WTC11 (cell line): ENCODE measurements around the gene NTF3. TPM values are rescaled to one million over a fixed set of nuclear protein-coding genes. Genes with fewer than 3 reads are reported as not detected.

Source experiments
- ATAC-seq: fragments of 200-7000 bp; cut with Tn5 transposase; 2 replicates; pipeline ENCODE4 v1.10.0; 2021; ENCODE audit warnings: mild to moderate bottlenecking, moderate library complexity
- CTCF ChIA-PET: fragments of 300-600 bp; sonication (Branson Sonifier 250); formaldehyde crosslinking; loops from one replicate; lab custom pipeline; 2021; ENCODE audit warnings: antibody characterized with exemption; lab: Charles Lee
- POLR2A ChIA-PET: fragments of 350-600 bp; sonication (Branson Sonifier 250); formaldehyde crosslinking; loops from one replicate; lab custom pipeline; 2021; ENCODE audit warnings: antibody characterized with exemption; lab: Charles Lee
- DNase-seq: peaks from one replicate; pipeline ENCODE4 v3.0.0; 2021; ENCODE audit warnings: low spot score
- H3K27ac Mint-ChIP-seq: 2 replicates; pipeline ENCODE4 v1.8.0; 2021; ENCODE audit warnings: mixed read lengths
- H3K27me3 Mint-ChIP-seq: 2 replicates; pipeline ENCODE4 v1.8.0; 2021; ENCODE audit warnings: low read depth, mild to moderate bottlenecking, moderate library complexity, mixed read lengths
- H3K36me3 Mint-ChIP-seq: 2 replicates; pipeline ENCODE4 v1.8.0; 2021; ENCODE audit warnings: mixed read lengths
- H3K4me1 Mint-ChIP-seq: 2 replicates; pipeline ENCODE4 v1.8.0; 2022; ENCODE audit warnings: mixed read lengths
- H3K4me3 Mint-ChIP-seq: 2 replicates; pipeline ENCODE4 v1.8.0; 2021; ENCODE audit warnings: mild to moderate bottlenecking, moderate library complexity, mixed read lengths
- H3K9me3 Mint-ChIP-seq: 2 replicates; pipeline ENCODE4 v1.8.0; 2021; ENCODE audit warnings: mixed read lengths
- AFF4 ChIP-seq: sonication (generic); formaldehyde crosslinking; IDR thresholded peaks from 2 replicates; pipeline ENCODE4 v1.8.1; 2023; ENCODE audit warnings: mild to moderate bottlenecking, missing genetic modification reagents, borderline replicate concordance
- ATF1 ChIP-seq: sonication (generic); formaldehyde crosslinking; IDR thresholded peaks from 2 replicates; pipeline ENCODE4 v1.8.1; 2023; ENCODE audit warnings: mild to moderate bottlenecking, moderate library complexity, missing genetic modification reagents
- ESRRA ChIP-seq: sonication (generic); formaldehyde crosslinking; IDR thresholded peaks from 2 replicates; pipeline ENCODE4 v1.8.1; 2022; ENCODE audit warnings: mild to moderate bottlenecking, missing genetic modification reagents, borderline replicate concordance
- JAZF1 ChIP-seq: fragments of 250-450 bp; sonication (Bioruptor Pico); IDR thresholded peaks from 2 replicates; pipeline ENCODE4 v1.9.0; 2021; ENCODE audit warnings: moderate library complexity, mild to moderate bottlenecking, inconsistent platforms
- MXD4 ChIP-seq: fragments of 250-450 bp; sonication (Bioruptor Pico); IDR thresholded peaks from 2 replicates; pipeline ENCODE4 v1.8.0; 2021; ENCODE audit warnings: mild to moderate bottlenecking, moderate library complexity, borderline replicate concordance
- NR1H2 ChIP-seq: sonication (generic); formaldehyde crosslinking; IDR thresholded peaks from 2 replicates; pipeline ENCODE4 v1.9.0; 2021; ENCODE audit warnings: mild to moderate bottlenecking, moderate library complexity, missing genetic modification reagents
- NR3C1 ChIP-seq: sonication (generic); formaldehyde crosslinking; conservative IDR thresholded peaks from 2 replicates; pipeline ENCODE4 v1.8.1; 2023; ENCODE audit warnings: low read depth, mild to moderate bottlenecking, missing genetic modification reagents
- OVOL2 ChIP-seq: fragments of 250-450 bp; sonication (Bioruptor Pico); IDR thresholded peaks from 2 replicates; pipeline ENCODE4 v1.9.0; 2021; ENCODE audit warnings: mild to moderate bottlenecking, borderline replicate concordance
- PRDM15 ChIP-seq: sonication (generic); formaldehyde crosslinking; IDR thresholded peaks from 2 replicates; pipeline ENCODE4 v1.8.0; 2022; ENCODE audit warnings: missing genetic modification reagents
- PRRX2 ChIP-seq: fragments of 250-450 bp; sonication (Bioruptor Pico); IDR thresholded peaks from 2 replicates; pipeline ENCODE4 v1.8.0; 2021; ENCODE audit warnings: mild to moderate bottlenecking
- SMAD3 ChIP-seq: sonication (generic); formaldehyde crosslinking; IDR thresholded peaks from 2 replicates; pipeline ENCODE4 v1.8.0; 2022; ENCODE audit warnings: missing genetic modification reagents, mild to moderate bottlenecking, borderline replicate concordance
- SOX15 ChIP-seq: fragments of 250-450 bp; sonication (Bioruptor Pico); IDR thresholded peaks from 2 replicates; pipeline ENCODE4 v1.9.0; 2021; ENCODE audit warnings: mild to moderate bottlenecking
- SP1 ChIP-seq: sonication (generic); formaldehyde crosslinking; conservative IDR thresholded peaks from 2 replicates; pipeline ENCODE4 v1.8.1; 2022; ENCODE audit warnings: missing genetic modification reagents
- TEAD4 ChIP-seq: sonication (generic); formaldehyde crosslinking; IDR thresholded peaks from 2 replicates; pipeline ENCODE4 v1.8.0; 2022; ENCODE audit warnings: mild to moderate bottlenecking, missing genetic modification reagents
- TP53 ChIP-seq: sonication (generic); formaldehyde crosslinking; IDR thresholded peaks from 2 replicates; pipeline ENCODE4 v1.8.1; 2023; ENCODE audit warnings: mild to moderate bottlenecking, missing genetic modification reagents
- ZBTB43 ChIP-seq: sonication (generic); formaldehyde crosslinking; IDR thresholded peaks from 2 replicates; pipeline ENCODE4 v1.8.1; 2023; ENCODE audit warnings: mild to moderate bottlenecking, missing genetic modification reagents
- ZNF121 ChIP-seq: sonication (generic); formaldehyde crosslinking; IDR thresholded peaks from 2 replicates; pipeline ENCODE4 v1.8.0; 2023; ENCODE audit warnings: missing genetic modification reagents
- ZNF219 ChIP-seq: sonication (generic); formaldehyde crosslinking; IDR thresholded peaks from 2 replicates; pipeline ENCODE4 v1.8.0; 2023; ENCODE audit warnings: missing genetic modification reagents, mild to moderate bottlenecking, borderline replicate concordance
- ZNF317 ChIP-seq: sonication (generic); formaldehyde crosslinking; IDR thresholded peaks from 2 replicates; pipeline ENCODE4 v1.8.1; 2023; ENCODE audit warnings: low read depth, mild to moderate bottlenecking, moderate library complexity, missing genetic modification reagents, borderline replicate concordance
- total RNA-seq: library from RNA; stranded (reverse); gene quantifications from 3 replicates; pipeline ENCODE4 v1.2.3, GENCODE V29; 2021
- TF ChIP-seq, protein P1 (sequence below): fragments of 250-450 bp; sonication (Bioruptor Pico); conservative IDR thresholded peaks from 2 replicates; pipeline ENCODE4 v1.9.0; 2021; ENCODE audit warnings: mild to moderate bottlenecking
- TF ChIP-seq, protein P2 (sequence below): sonication (generic); formaldehyde crosslinking; conservative IDR thresholded peaks from 2 replicates; pipeline ENCODE4 v1.8.1; 2023; ENCODE audit warnings: mild to moderate bottlenecking, low read depth, missing genetic modification reagents, moderate library complexity

Gene NTF3
- total RNA-seq, 1 experiment from 2014 or later, result 1.3 TPM

DNA sequence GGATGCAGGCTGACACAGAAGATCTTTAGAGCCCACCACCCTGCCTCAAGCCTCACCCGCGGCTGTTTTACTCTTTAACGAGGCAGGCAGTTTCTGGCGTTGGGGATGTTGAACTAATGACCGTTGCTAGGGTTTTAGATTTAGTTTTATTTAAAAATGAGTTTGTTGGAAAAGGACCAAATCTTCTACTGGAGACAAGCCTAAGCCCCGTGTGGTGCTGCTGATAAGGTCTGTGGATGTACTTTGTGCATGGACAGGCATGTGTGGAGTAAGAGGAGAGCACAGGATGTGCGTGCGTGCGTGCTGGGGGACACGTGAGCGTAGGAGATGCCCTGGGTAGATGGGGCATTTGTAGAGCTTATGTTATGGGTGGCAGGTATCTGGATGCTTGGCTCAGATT, 5.7 kb downstream of the NTF3 start (continued):
- TF ChIP-seq, protein P1, sequence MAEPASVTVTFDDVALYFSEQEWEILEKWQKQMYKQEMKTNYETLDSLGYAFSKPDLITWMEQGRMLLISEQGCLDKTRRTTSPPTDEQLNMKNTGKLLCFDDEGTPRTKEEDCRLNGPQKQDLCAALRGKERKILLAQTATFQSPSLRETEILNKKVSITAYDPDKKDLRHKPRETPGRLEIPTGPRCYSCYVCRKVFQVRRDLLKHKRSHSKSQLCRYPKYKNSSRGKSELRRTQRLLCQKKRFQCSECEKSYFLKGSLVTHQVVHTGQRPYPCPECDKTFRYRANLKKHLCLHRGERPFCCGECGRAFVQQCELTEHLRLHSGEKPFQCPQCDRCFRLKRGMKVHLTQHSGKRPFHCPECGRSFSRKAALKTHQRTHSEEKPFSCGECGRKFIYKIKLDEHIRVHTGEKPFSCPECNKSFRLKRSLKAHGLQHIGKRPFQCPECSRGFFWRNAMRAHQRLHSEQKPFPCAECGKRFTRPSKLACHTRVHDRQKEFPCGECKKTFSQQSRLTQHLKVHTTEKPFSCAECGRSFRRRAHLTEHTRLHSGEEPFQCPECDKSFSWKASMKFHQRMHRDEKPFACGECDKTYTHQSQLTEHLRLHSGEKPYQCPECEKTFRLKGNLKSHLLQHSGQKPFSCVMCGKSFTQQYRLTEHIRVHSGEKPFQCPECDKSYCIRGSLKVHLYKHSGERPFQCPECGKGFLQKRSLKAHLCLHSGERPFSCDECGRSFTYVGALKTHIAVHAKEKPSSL (CRISPR knock-in tag), result no peak

DNA sequence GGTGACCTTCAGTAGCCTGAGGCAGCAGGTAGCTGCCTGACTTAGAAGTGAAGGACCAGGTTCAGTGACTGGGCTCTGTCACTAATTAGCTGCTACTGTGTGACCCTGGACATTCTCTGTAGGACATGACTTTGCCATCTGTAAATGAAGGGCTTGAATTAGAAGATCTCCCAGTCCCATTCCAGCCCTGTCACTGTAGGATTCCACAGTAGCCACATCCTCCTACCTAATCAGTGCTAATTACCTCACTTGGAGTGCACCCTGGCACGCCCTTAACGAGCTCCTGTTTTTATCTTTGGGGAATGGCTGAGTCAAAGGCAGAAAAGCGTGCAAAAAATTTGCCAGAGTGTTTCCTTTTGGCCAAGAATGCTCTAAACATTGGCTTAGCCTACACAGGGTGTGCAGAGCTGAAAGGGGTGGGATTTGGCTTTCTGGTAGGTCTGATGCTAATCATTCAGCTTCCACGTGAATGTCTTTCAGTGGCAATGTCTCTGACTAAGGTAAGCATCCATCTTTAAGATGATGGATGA, 6.8 kb downstream of the NTF3 start:
- ChIA-PET CTCF (interaction anchor here (0.9 to 1.2 kb wide), 4 partner anchors 10 to 266 kb away, joined by 3 to 4 read pairs (median 3); no protein-coding TSS in a partner anchor), POLR2A (interaction anchor here (0.5 kb wide), 1 partner anchor 699 kb away, joined by 3 read pairs; no protein-coding TSS in a partner anchor)
- peaks cover 17% of the 10 kb centered on the region for H3K4me1 Mint-ChIP-seq
- no peak for DNase-seq
- no peak overlapping the region for H3K4me3 Mint-ChIP-seq
- ATAC-seq, result no peak
- TF ChIP-seq SP1 (CRISPR knock-in tag), result no peak
- TF ChIP-seq, protein P2, sequence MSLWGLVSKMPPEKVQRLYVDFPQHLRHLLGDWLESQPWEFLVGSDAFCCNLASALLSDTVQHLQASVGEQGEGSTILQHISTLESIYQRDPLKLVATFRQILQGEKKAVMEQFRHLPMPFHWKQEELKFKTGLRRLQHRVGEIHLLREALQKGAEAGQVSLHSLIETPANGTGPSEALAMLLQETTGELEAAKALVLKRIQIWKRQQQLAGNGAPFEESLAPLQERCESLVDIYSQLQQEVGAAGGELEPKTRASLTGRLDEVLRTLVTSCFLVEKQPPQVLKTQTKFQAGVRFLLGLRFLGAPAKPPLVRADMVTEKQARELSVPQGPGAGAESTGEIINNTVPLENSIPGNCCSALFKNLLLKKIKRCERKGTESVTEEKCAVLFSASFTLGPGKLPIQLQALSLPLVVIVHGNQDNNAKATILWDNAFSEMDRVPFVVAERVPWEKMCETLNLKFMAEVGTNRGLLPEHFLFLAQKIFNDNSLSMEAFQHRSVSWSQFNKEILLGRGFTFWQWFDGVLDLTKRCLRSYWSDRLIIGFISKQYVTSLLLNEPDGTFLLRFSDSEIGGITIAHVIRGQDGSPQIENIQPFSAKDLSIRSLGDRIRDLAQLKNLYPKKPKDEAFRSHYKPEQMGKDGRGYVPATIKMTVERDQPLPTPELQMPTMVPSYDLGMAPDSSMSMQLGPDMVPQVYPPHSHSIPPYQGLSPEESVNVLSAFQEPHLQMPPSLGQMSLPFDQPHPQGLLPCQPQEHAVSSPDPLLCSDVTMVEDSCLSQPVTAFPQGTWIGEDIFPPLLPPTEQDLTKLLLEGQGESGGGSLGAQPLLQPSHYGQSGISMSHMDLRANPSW (CRISPR knock-in tag), result no peak
- no peak for TF ChIP-seq JAZF1 (CRISPR knock-in tag)
- no peak for TF ChIP-seq MXD4 (CRISPR knock-in tag)
- no peak for TF ChIP-seq NR1H2 (CRISPR knock-in tag)
- no peak for TF ChIP-seq ATF1
- no peak for TF ChIP-seq ZNF219
- no peak for TF ChIP-seq PRDM15
- H3K27me3 Mint-ChIP-seq, result no peaks in the 10 kb centered on the region
- no peaks in the 10 kb centered on the region for H3K9me3 Mint-ChIP-seq
- H3K36me3 Mint-ChIP-seq, result no peaks in the 10 kb centered on the region
- no peak overlapping the region for H3K27ac Mint-ChIP-seq

DNA sequence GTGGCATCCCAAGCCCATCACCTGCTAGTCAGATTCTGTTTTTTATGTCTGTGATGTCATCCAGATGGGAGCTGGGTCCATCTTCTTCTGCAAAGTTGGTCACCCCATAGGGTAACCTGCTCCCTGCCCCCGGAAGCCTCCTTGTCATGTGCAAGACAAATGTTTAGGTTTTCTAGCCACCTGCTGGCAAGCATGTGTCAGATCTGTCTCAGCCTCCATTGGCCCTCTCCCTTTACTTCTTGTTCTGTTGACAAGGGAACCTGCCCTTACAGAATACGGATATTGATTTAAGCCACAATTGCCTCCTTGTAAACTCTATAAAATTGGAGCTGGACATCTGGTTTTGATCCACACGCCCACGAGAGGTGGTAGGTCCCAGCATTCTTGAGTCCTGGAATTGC, 7.5 kb downstream of the NTF3 start:
- Mint-ChIP-seq H3K9me3 (no peaks in the 10 kb centered on the region), H3K27me3 (no peaks in the 10 kb centered on the region), H3K4me3 (no peak overlapping the region), H3K27ac (no peak overlapping the region), H3K36me3 (no peaks in the 10 kb centered on the region), H3K4me1 (peaks cover 17% of the 10 kb centered on the region)
- ATAC-seq (no peak), DNase-seq (no peak)
- CTCF ChIA-PET, result interaction anchor here (1.0 to 3.5 kb wide), 4 partner anchors 10 to 265 kb away, joined by 3 to 29 read pairs (median 4); no protein-coding TSS in a partner anchor
- POLR2A ChIA-PET, result no interaction called here
- TF ChIP-seq PRRX2 (no peak), TP53 (CRISPR knock-in tag) (no peak), ESRRA (CRISPR knock-in tag) (no peak), JAZF1 (CRISPR knock-in tag) (no peak), TEAD4 (CRISPR knock-in tag) (no peak), ZBTB43 (CRISPR knock-in tag) (no peak), SMAD3 (CRISPR knock-in tag) (no peak), AFF4 (CRISPR knock-in tag) (no peak), ZNF121 (CRISPR knock-in tag) (no peak), ZNF317 (CRISPR knock-in tag) (no peak), NR3C1 (CRISPR knock-in tag) (no peak), OVOL2 (no peak), SOX15 (CRISPR knock-in tag) (no peak)
